Measurements from ENCODE around the gene RERE.

DNA sequence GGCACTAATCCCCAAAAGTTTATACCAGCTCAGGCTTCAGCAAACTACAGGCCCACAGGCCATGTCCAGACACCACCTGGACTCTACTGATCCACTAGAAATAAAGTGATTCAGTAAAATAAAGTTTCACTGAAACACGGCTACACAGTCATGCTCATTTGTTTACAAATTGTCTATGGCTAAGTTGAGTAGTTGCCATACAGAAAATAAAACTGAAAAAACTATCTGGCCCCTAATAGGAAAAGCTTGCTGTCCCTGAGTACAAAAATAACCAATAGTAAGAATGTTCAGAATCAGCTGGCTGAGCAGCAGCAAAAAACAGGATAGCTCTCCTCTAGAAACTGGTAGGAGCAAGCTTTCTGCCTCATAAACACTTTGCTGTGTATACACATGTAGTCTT lies 221.5 kb downstream of the RERE start:
- TF ChIP-seq, protein P1, sequence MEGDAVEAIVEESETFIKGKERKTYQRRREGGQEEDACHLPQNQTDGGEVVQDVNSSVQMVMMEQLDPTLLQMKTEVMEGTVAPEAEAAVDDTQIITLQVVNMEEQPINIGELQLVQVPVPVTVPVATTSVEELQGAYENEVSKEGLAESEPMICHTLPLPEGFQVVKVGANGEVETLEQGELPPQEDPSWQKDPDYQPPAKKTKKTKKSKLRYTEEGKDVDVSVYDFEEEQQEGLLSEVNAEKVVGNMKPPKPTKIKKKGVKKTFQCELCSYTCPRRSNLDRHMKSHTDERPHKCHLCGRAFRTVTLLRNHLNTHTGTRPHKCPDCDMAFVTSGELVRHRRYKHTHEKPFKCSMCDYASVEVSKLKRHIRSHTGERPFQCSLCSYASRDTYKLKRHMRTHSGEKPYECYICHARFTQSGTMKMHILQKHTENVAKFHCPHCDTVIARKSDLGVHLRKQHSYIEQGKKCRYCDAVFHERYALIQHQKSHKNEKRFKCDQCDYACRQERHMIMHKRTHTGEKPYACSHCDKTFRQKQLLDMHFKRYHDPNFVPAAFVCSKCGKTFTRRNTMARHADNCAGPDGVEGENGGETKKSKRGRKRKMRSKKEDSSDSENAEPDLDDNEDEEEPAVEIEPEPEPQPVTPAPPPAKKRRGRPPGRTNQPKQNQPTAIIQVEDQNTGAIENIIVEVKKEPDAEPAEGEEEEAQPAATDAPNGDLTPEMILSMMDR (conservative IDR thresholded peaks at IDR 0.05; ENCODE audit: low read depth in 2 of 2) = no peak
- TF ChIP-seq POLR2AphosphoS5 (IDR thresholded peaks at IDR 0.05; ENCODE audit: low read depth) (no peak), EZH2 (IDR thresholded peaks at IDR 0.05; ENCODE audit: low read depth, unreplicated experiment) (no peak), EZH2phosphoT487 (IDR thresholded peaks at IDR 0.05; ENCODE audit: unreplicated experiment) (no peak), CREB1 (CRISPR knock-in tag; IDR thresholded peaks at IDR 0.05; ENCODE audit: low read depth) (no peak), ZNF331 (CRISPR knock-in tag; IDR thresholded peaks at IDR 0.05; ENCODE audit: low read depth) (no peak)
